Mucosa of stomach (tissue), 1 donor: ENCODE results near the gene NTMT2.
"Not testable (repeated sequence)": the region's sequence is repeated elsewhere in the genome, so short reads cannot be mapped to it uniquely, and the experiment has no call there.

Experiments used
- H3K27me3 ChIP-seq: one replicate; pipeline ENCODE4 v1.7.0; 2013; ENCODE audit warnings: mild to moderate bottlenecking, low read length; ENCODE audit not compliant: control insufficient read depth, insufficient read depth
- H3K36me3 ChIP-seq: one replicate; pipeline ENCODE4 v1.7.0; 2013; ENCODE audit warnings: low read length; ENCODE audit not compliant: control insufficient read depth, insufficient read depth
- H3K4me1 ChIP-seq: one replicate; pipeline ENCODE4 v1.7.0; 2013; ENCODE audit warnings: mild to moderate bottlenecking, low read length; ENCODE audit not compliant: control insufficient read depth, insufficient read depth
- H3K4me3 ChIP-seq: one replicate; pipeline ENCODE4 v1.7.0; 2013; ENCODE audit warnings: low read length
- H3K9ac ChIP-seq: one replicate; pipeline ENCODE4 v1.7.0; 2013; ENCODE audit warnings: mild to moderate bottlenecking, low read length, moderate library complexity
- H3K9me3 ChIP-seq: one replicate; pipeline ENCODE4 v1.7.0; 2013; ENCODE audit warnings: mild to moderate bottlenecking, low read length, moderate library complexity; ENCODE audit not compliant: control insufficient read depth
- donor health status: Pancreatic carcinoma.

The NTMT2 gene

DNA sequence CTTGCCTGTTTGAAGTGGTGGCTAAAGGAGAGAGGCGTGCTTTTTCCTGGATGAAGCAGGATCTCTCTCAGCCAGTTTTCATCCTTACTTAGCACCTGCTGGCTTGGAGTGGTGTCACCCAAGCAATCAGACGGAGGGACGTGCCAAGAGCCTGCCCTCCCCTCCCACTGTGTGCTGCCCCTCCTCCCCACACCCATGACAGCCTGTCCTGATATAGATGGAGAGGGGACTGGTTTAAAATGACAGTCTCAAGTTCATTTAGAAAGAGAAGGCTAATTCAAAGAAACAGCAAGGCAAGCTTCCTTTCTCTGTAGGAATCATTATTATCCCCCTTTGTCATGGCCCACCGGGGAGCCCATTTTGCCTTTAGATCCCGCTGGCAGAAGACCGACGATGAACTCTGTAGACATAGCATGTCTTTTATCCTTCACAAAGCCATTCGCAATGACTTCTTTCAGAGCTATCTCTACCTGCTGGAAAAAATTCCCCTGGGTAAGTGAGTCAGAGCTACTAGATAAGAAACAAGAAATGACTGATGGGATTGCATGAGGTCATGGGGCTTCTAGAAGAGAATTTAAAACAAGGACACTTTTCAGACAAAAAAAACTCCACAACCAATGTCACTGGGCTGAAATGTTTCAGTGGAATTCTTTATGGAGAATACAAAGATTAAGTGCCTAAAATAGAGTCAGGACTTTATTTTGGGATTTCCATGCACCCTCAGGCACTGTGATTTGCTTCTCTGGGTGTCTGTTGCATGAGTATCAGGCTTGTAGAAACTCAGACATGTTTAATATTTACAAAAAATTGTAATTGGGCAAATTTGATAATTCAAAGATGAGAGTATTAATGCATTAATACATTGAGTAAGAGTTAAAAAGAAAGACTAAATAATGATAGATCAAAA lies at the start of gene NTMT2:
Gene NTMT2, plus strand, starts transcription at position 190 of the 907 bp plus-strand sequence. Its CDS starts 149 bp downstream, at position 339.
- no peak within 1 kb of the TSS for H3K9ac ChIP-seq
- H3K4me3 ChIP-seq: no peak within 1 kb of the TSS
- no peaks in the 10 kb centered on the region for H3K9me3 ChIP-seq
- no peaks in the 10 kb centered on the region for H3K36me3 ChIP-seq
- H3K27me3 ChIP-seq: no peaks in the 10 kb centered on the region
- no peaks in the 10 kb centered on the region for H3K4me1 ChIP-seq

DNA sequence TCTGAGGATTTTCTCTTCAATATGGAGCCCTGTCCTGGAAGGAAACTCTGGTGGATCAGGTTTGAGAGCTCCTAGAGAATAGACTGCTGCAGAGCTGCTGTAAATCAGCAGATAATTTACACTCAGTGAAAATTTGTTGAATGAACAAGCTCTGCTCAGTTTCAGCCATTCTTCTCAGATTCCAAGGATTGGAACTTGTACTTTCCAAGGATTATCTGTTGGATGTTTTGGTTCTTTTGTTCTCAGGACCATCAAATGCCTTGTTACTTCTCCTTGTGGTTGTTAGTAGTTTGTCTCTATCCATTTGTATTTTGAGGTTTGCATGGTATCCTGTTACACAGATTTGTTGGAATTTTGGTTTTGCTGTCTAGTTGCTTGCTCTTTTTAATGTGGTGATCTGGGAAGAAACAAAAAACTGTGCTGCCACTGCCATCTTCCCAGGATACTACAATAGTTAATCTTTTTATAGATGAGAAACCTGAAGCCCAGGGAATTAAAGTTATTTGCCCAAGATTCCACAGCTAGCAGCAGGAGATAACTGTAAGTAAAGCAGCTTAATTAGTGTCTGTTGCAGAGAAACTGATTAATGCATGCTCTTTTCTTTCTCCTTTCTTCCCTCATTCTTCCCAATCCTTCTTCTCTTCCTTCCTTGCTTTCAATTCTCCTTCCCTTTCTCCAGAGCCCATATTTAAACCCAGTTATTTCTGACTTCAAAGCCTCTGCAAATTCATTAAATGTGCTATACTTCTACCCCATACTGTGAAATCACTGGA lies 49.6 kb upstream of the NTMT2 start:
- Histone ChIP-seq H3K4me3 (no peak overlapping the region), H3K4me1 (no peaks in the 10 kb centered on the region), H3K9me3 (no peaks in the 10 kb centered on the region), H3K36me3 (no peaks in the 10 kb centered on the region), H3K27me3 (no peaks in the 10 kb centered on the region), H3K9ac (no peak overlapping the region)

DNA sequence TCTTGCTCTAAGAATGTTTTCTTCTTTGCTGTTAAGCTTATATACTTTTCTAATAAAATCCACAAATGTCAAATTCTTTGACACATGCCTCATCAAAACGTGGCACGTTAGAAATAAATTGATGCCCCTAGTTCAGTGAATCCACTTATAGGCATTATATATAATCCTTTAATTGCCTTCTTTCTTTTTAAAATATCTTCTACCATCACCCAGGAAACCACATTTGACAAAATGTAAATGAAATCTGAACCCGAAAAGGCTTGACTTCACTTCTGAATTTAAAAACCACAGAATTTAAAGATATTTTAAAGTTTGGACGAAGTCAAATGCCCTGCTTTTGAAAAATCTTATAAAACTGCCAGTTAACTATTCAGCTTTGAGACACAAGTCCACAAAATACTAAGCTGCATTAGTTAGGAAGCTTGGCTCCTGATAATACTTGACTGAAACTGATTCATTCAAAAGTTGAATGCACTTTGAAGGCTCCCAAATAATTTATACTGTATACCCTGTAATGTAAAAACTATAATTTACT lies 48.9 kb upstream of the NTMT2 start:
- H3K4me3 ChIP-seq: no peak overlapping the region
- H3K27me3 ChIP-seq: no peaks in the 10 kb centered on the region

DNA sequence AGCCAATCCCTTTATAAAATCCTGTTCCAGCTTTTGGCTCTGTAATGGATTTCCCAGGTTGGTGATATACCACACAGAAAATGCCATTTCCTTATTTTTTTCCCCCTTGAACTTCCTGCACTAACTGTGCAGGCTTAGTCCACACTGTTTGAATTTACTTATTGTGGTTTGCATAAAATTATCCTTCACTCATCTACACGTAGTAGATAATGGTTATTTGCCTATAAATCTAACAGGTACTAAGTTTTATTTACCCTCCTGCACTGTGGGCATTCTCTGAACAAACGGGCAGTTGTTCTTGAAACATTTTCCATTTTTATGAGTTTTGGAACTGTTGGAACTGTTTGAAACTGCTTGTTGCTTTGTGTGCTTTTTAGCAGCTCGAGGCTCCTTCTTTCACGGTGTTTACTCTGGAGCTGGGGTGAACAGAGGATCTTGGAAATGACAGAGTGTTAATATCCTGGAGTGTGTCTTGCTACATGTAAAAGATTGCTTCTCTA lies 48.3 kb upstream of the NTMT2 start:
- Histone ChIP-seq H3K4me1 (no peaks in the 10 kb centered on the region), H3K9ac (no peak overlapping the region), H3K27me3 (no peaks in the 10 kb centered on the region), H3K36me3 (no peaks in the 10 kb centered on the region), H3K9me3 (no peaks in the 10 kb centered on the region), H3K4me3 (no peak overlapping the region)

More for the DNA sequence above, 48.9 kb upstream of the NTMT2 start:
- H3K9ac ChIP-seq: no peak overlapping the region
- no peaks in the 10 kb centered on the region for H3K4me1 ChIP-seq
- H3K9me3 ChIP-seq: no peaks in the 10 kb centered on the region
- H3K36me3 ChIP-seq: no peaks in the 10 kb centered on the region

DNA sequence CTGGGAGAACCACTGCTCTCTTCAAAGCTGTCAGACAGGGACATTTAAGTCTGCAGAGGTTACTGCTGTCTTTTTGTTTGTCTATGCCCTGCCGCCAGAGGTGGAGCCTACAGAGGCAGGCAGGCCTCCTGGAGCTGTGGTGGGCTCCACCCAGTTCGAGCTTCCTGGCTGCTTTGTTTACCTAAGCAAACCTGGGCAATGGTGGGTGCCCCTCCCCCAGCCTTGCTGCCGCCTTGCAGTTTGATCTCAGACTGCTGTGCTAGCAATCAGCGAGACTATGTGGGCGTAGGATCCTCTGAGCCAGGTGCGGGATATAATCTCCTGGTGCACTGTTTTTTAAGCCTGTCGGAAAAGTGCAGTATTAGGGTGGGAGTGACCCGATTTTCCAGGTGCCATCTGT lies 32.6 kb upstream of the NTMT2 start:
- H3K9ac ChIP-seq, H3K36me3 ChIP-seq, H3K4me3 ChIP-seq, H3K4me1 ChIP-seq, H3K9me3 ChIP-seq, H3K27me3 ChIP-seq: not testable (repeated sequence)

DNA sequence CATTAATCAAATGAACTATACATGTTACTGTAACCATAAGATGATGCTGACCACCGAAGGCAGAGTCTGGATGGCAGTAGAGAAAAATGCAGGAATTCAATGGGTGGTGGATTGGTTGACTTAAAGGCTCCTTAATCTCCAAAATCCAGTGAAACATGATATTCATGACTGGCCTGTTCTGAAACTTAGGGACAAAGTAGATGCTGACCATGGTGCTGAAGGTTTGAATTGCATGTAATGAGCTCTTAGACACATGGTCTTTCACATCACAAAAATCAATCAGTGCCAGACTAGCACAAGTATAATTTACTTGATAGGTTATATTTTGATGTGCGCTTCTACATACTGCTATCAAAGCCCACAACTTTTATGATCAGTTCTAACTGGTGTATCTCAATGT lies 30.9 kb upstream of the NTMT2 start:
- Histone ChIP-seq H3K9ac (no peak overlapping the region), H3K4me1 (no peaks in the 10 kb centered on the region), H3K36me3 (no peaks in the 10 kb centered on the region), H3K27me3 (no peaks in the 10 kb centered on the region), H3K9me3 (no peaks in the 10 kb centered on the region), H3K4me3 (no peak overlapping the region)

DNA sequence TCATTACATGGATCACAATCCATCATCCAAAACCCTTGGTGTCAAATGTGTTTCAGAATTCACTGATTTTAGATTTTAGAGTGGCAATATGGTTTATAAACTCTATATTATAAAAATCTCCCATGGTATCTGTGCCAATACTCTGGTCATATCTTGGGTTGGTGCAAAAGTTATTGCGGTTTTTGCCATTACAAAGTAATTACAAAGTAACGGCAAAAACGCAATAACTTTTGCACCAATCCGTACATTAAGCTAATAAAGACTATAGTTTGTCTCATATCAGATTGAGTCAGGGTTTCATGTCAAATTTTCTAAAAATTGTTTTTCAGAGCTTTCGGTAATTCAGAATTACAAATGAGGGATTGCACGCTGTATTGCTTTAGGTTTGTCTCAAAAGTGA lies 23.4 kb upstream of the NTMT2 start:
- H3K27me3 ChIP-seq: no peaks in the 10 kb centered on the region
- no peaks in the 10 kb centered on the region for H3K4me1 ChIP-seq
- H3K4me3 ChIP-seq: no peak overlapping the region
- no peak overlapping the region for H3K9ac ChIP-seq
- H3K9me3 ChIP-seq: no peaks in the 10 kb centered on the region
- H3K36me3 ChIP-seq: no peaks in the 10 kb centered on the region

DNA sequence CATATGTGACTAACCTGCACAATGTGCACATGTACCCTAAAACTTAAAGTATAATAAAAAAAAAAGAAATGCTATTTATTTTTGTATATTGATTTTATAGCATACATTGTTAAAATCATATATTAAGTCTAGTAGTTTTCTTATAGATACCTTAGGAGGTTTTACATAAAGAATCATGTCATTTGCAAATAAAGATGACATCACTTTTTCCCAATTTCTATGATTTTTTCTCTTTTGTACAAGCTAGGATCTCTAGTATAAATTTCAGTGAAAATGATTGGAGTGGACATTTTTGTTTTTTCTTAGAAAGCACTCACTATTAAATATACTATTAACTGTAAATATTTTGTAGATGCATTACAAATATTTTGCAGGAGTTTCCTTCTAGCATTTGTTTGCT lies 20.5 kb upstream of the NTMT2 start:
- no peaks in the 10 kb centered on the region for H3K36me3 ChIP-seq
- H3K9ac ChIP-seq: no peak overlapping the region
- no peaks in the 10 kb centered on the region for H3K4me1 ChIP-seq
- no peaks in the 10 kb centered on the region for H3K9me3 ChIP-seq
- H3K27me3 ChIP-seq: no peaks in the 10 kb centered on the region
- no peak overlapping the region for H3K4me3 ChIP-seq

DNA sequence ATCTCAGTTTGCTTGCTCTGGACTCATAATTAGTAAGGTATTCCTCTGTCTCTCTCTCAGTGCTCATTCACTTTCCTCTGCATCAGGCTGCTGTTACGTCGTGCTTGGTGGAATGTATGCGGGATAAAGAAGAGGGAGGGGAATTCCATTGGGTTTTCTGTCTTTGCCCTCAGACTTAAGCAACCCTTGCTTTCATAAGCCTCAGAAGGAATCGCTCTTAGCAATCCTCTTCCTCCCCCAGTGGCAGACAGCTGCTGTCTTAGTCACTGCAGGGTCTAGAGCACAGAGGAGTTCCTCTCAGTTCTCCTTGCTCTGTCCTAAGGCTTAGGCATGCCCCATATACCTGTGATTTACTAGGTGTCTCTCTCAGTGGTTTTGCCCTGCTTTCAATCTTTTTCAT lies 19.1 kb upstream of the NTMT2 start:
- Histone ChIP-seq H3K4me1 (no peaks in the 10 kb centered on the region), H3K9ac (no peak overlapping the region), H3K36me3 (no peaks in the 10 kb centered on the region), H3K4me3 (no peak overlapping the region), H3K27me3 (no peaks in the 10 kb centered on the region), H3K9me3 (no peaks in the 10 kb centered on the region)

DNA sequence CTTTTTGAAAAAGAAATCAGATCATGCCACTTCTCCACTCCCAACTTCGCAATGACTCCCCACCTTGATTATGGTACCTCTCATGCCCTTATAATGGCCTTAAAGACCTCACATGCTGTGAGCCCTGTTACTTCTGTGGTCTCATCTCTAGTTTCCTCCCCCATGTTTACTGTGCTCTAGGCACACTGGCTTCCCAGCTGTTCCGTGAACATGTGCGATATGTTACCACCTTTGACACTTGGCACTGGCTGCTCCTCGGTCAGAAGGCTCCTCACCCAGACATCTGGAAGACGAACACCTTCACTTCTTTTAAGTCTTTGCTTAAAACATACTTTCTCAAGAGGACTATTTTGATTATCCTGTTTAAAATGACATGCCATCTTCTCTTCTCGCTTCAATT lies 14.3 kb upstream of the NTMT2 start:
- H3K4me1 ChIP-seq: no peaks in the 10 kb centered on the region

DNA sequence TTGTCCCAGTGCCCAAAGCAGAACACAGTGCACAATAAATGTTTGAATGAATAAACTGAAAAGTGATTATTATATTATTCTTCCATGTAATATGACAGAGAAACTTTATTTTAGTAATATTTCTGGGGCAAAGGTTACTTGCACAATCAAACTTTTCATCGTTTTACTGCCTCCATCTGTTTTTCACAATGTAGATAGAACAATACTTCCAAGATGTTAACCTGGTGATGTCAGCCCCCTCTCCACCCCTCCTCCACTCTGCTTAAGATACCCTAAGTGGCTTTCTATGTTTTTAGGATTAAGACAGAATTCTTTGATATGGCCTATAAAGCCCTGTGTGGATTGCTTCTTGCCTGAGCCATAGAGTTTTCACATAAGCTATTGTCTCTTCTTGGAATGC lies 13.8 kb upstream of the NTMT2 start:
- no peak overlapping the region for H3K4me3 ChIP-seq
- H3K4me1 ChIP-seq: no peaks in the 10 kb centered on the region
- H3K27me3 ChIP-seq: no peaks in the 10 kb centered on the region
- H3K36me3 ChIP-seq: no peaks in the 10 kb centered on the region
- no peak overlapping the region for H3K9ac ChIP-seq
- no peaks in the 10 kb centered on the region for H3K9me3 ChIP-seq

More for the DNA sequence above, 14.3 kb upstream of the NTMT2 start:
- no peak overlapping the region for H3K4me3 ChIP-seq
- no peak overlapping the region for H3K9ac ChIP-seq
- no peaks in the 10 kb centered on the region for H3K27me3 ChIP-seq
- no peaks in the 10 kb centered on the region for H3K9me3 ChIP-seq
- H3K36me3 ChIP-seq: no peaks in the 10 kb centered on the region
